ENCODE measurements around the gene ARL6IP4.

The ARL6IP4 gene

GRCh38 chr12:122958198-122958888 is 22.1 kb upstream of the ARL6IP4 start:
- DNase-seq (ENCODE audit: low spot score), result no peak

- DNase-seq (ENCODE audit: low spot score), result no peak
These were observed 20.8 kb upstream of the ARL6IP4 start for GRCh38 chr12:122959566-122960192.

DNA sequence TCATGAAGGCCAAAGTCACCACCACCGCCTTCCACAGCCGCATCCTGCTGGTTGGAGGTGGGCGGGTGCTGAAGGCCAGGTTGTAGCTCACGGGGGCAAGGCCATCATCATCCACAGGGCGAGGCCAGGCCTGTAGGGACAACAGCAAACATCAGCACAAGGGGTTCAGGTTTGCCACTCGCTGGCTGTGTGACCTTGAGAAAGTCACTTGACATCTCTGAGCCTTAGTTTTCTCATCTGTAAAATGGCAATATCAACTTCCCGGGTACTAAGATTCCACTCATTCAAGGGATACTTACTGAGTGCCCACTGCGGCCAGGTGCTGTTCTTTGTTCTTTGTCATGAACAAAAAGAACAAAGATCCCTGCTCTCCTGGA is 20.3 kb upstream of the ARL6IP4 start:
- no peak for DNase-seq (ENCODE audit: low spot score)

- DNase-seq (ENCODE audit: low spot score), result no peak
These were observed 18.8 kb upstream of the ARL6IP4 start for GRCh38 chr12:122961531-122962329.

GRCh38 chr12:122963941-122964265 is 16.6 kb upstream of the ARL6IP4 start:
- DNase-seq (ENCODE audit: low spot score), result no peak

- DNase-seq (ENCODE audit: low spot score), result no peak
These were observed 15.8 kb upstream of the ARL6IP4 start for GRCh38 chr12:122964439-122965257.

GRCh38 chr12:122965321-122965751 is 15.1 kb upstream of the ARL6IP4 start:
- DNase-seq (ENCODE audit: low spot score), result no peak

GRCh38 chr12:122965851-122966742 is 14.4 kb upstream of the ARL6IP4 start, which contains the start of gene ABCB9:
TSS of gene ABCB9 (minus strand) at chr12:122966463. CDS start at chr12:122960235, 6,228 bp downstream.
- DNase-seq (ENCODE audit: low spot score), result peak; percentile 96

GRCh38 chr12:122966743-122967550 is 13.5 kb upstream of the ARL6IP4 start:
- DNase-seq (ENCODE audit: low spot score), result no peak

DNA sequence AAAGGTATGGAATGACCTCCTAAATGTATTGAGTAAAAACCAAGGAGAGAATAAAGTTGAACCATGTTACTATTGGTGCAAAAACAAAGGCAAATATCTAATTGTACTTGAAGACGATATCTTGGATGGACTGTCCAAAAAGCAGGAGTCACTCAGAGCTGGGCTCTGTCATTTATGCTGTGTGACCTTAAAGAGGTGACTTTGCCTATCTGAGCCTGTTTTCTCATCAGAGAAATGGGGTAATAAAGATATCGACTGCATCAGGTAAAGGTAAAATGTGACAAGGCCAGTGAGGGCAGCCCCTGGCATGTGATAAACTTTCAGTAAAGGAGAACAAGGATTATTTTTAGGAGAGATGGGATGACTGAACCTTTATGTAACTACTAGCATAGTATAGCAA is 12.4 kb upstream of the ARL6IP4 start:
- DNase-seq (ENCODE audit: low spot score), result no peak

GRCh38 chr12:122969676-122970075 is 10.8 kb upstream of the ARL6IP4 start:
- DNase-seq (ENCODE audit: low spot score), result no peak

DNA sequence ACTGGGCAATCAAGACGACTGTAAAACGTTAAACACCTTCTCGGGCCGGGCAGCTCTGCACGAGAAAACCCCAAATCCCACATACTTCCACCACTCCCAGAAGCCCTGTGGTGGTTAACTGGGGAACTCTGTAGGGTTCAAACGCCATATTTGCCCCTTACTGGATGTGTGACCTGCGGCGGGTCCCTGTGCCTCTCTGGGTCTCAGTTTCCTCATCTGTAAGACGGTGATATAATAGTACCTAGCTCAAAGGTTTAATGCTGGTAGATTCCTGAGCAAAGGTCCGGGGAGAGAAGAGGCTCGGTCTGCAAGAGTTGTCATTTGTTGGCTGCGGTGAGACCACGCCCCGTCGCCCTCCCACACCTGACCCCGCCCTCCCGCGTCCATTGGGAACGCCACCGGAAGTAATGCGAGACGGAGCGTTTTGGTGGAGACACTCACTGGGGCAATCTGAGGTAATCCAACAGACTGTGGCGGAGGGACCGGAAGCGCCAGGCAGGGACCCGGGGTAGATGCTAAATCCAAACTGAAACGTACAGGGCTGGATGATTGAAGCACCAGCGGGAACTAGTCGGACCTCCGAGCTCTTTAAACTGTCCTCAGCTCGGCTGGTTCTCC is 6.1 kb upstream of the ARL6IP4 start:
- DNase-seq (ENCODE audit: low spot score), result peak; percentile 100

DNA sequence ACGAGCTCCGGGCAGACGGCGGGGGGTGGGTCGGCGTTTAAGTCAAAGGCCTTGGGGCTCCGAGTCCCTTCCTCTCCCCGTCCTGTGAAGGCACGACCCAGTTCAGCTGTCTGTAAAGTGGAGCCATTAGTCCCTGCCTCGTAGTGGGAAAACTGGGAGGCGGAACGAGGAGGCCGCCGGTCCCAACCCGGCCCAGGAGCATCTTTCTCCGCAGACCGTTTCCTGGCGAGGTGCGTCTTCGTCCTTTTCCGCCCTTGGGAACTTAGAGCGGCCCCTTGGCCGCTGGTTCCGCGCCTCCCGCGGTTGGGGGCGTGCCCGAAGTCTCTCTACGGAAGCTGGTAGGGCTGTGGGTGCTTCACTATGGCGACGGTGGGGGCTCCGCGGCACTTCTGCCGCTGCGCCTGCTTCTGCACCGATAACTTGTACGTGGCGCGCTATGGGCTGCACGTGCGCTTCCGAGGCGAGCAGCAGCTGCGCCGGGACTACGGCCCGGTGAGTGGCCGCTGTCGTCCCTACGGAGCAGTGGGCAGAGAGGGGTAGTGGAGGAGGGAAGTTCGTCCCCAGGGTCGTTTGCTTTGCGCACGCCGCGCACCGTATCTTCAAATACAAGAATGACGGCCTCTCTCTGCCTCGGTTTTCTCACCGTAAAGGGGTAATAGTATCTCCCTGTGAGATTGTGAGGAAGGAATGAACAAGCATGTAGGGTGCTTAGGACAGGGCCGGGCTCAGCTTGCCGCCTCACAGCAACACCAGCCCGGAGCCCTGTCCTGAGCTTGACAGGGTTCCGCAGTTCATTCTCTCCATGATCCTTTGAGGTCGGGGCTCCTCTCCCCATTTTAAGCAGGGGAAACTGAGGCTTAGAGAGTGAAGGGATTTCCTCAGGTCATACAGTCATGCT is 5.3 kb upstream of the ARL6IP4 start, which contains the start of gene OGFOD2:
TSS of gene OGFOD2 (plus strand) at position 353 of the 898 bp plus-strand sequence. CDS start at position 361, 8 bp downstream.
- peak; percentile 97 for DNase-seq (ENCODE audit: low spot score)

DNA sequence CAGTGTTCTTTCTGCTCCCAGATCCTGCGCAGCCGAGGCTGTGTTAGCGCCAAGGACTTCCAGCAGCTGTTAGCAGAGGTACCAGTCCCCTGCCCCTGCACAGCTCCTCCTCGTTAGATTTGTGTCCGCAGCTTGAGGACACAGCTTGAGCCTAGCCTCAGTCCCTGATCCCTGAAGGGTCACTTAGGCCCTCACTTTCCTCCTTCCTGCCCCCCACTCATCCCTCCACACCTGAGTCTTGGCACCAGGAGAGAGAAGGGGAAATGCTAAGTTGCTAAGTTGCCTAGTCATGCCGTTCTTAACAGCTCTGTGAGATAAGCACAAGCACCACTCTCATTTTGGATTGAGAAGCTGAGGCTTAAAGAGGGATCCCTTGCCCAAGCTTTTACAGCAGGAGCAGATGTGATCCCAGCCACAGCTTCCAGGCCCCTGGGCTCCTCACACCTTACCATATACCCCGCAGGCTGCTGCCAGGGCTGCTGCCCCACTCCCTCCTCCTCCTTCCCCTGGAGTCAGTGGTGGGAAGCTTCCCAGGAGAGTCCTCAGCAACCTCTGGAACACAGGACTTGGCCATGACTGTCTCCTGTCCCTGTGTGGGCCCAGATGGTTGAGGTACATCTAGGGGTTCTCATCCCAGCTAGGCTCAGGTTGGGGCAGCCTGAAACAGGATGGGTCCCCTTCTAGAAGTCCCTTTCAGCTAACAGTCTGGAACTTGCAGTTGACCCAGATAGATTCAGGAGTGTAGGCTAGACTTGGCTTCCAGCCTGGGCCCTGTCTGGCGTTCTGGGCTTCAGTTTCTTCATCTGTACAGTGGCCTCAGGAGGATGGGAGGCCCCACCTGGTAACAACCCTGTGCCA is 4.5 kb upstream of the ARL6IP4 start:
- no peak for DNase-seq (ENCODE audit: low spot score)

- no peak for DNase-seq (ENCODE audit: low spot score)
These were observed 3.9 kb upstream of the ARL6IP4 start for GRCh38 chr12:122976648-122976975.

DNA sequence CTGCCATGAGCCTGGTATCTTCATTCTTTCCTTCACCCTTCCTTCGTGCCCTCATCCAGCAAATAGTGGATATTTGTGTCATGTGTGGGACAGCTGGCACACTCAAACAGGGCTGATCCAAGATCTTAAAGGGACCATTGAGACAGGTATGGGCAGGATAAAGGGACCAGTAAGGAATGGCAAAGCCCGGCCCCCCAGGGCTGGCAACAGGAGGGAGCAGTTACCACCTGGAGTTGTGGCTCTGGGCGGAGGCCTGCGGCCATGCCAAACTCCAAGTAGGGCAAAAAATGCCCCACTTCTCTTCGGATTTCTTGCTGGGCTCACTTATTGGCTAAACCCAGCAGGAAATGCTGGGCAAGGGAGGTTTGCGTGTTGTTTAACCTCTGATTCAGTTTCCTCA is 3.3 kb upstream of the ARL6IP4 start:
- no peak for DNase-seq (ENCODE audit: low spot score)

DNA sequence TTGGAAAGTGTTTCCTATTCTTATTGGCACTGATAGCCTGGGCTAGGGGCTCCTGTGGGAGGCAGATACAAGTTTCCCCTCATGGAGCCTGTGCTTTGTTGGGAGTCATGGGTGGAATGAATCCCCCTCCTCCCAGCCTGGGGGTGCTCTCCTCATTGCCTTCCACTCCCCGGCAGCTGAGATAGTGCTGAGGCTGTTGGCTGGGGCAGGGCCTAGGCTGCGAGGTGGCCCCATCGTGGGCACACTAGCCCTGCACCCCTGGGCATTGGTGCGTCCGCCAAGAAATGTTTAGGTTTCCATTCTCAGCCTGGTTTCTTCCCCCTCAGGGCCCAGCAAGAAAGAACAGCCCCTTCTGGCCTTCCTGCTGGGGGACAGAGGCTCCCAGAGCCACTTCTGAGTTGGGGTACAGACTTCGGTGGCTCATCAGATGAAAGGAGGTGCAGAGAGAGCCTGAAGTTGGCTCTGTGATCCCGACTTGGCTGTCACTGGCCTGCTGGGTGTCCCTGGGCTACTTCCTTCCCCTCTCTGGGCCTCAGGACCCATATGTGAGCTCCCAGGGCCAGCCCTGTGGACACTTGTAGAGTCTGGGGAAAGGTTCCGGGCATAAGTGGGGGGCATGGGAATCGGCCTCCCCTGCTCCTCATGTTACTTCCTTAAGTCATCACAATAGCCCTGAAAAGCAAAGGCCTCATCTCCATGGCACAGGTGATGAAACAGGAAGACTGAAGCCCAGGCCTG is 2.7 kb upstream of the ARL6IP4 start:
- DNase-seq (ENCODE audit: low spot score), result no peak

Measured in LoVo (cell line).